GM21367 (cell line): ENCODE measurements around the gene TMOD1.

Experiments
- ATAC-seq: cut with Tn5 transposase; IDR thresholded peaks from one replicate; pipeline ENCODE4 v1.9.1; 2021; ENCODE audit not compliant: unreplicated experiment

The TMOD1 gene

GRCh38 chr9:97632248-97632984 is 130.9 kb downstream of the TMOD1 start:
- peak; percentile 5 for ATAC-seq

DNA sequence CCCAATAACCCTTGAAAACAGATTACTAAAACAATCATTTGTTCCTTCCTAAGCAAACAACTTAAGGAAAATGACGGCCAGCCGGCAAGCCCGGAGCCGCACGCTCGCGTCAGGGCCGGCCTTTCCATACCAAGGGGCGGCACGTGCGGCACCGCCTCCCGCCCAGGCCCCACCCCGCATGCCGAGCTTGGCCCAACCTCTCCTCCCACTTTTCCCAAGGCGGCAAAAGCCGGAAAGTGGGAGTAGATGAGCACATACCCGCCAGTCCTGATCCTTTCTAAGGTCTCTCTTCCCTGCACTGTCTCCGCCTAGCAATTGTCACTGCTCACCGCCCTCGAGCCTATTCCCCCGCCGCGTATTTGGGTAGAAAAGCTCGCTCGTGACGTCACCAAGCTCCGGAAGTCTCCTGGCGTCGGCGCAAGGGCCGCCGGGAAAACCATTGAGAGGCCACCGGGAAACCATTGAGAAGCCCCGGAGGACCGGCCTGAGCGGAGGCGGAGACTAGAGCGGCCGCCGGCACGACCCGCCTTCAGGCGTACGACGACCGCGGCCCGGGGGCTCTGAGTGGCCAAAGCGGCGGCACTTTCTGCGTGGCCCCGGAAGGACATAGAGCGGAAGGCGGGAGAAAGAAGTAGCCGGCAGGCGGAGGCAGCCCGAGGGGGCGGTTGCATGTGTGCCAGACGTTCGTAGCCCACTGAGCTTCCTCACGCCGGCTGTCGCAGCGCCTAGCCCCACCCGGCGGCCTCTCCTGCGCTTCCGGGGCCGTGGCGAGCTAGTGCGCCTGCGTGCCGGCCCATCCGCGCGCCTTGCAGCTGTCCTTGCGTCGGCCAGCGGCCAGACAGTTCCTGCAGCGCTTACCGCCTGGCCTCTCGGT is 131.8 kb downstream of the TMOD1 start, which contains the start of the genes NCBP1 and TSTD2:
NCBP1 (plus strand) TSS at position 837 of the 874 bp plus-strand sequence. CDS start 61 bp downstream, outside the sequence.
TSTD2 (minus strand) TSS at position 384 of the 874 bp plus-strand sequence. CDS start 5,806 bp downstream, outside the sequence.
- peak; percentile 79 for ATAC-seq

DNA sequence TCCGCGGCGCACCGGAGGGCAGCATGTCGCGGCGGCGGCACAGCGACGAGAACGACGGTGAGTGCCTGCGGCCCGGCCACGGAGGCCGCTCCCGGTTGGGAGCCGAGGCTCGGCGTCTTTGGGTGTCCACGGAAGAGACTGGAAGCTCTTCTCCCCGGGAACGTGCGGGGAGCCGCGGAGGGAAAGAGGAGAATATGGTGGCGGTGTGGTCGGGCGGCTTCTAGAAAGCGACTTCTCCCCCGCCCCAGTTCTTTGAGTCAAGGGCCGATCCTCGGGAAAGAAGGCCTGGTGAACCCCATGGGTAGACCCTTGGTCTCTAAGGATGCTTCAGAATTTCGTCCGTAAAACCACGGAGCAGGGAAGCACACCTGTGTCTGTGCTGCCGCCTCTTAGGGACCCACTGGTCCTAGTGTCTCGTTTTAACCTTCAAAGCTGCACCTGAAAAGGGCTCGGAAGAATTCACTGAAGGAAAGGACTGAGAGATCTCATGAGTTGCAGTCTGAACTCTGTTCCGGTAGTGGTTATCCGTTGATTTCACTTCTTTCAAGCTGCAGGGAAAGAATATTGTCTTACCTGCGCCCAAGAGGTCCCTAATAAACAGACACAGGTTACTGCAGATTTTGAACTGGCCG is 132.5 kb downstream of the TMOD1 start:
- ATAC-seq, result no peak

GRCh38 chr9:97635026-97635425 is 133.6 kb downstream of the TMOD1 start:
- ATAC-seq, result no peak

DNA sequence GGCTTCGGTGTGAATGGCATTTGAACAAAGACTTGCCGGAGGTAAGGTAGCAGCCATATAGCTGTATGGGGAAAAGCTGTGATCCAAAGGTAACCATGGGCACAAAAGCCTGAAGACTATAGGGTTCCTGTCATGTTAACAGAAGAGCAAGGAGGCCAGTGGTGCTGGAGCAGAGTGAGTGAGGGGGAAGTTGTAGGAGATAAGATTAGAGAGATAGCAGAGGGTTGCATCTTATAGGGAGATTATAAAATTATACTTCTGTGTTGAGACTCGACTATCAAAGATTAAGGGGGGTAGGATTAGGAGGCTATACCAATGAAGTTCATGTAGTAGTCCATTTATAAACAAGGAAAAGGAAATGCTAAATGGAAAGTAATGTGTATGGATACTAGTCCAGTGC is 135.4 kb downstream of the TMOD1 start:
- ATAC-seq, result no peak

GRCh38 chr9:97638666-97639065 is 137.2 kb downstream of the TMOD1 start:
- no peak for ATAC-seq

DNA sequence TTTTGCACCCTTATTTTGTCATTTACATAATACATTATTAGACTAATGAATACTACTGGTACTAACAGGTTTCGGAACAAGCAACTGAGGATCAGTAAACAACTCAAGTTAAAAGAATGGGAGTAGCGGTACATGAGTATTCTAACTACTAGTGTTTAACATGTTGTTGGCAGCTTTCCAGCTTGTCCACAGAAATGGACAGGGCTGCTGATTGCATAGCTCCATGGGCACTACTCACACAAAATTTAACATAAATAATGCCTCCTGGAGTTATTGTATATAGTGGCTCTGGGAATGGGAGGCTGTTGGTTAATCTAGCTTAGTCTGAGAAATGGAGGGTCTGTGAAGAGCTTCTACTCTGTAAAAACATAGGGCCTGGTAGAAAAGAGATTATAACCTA is 138.9 kb downstream of the TMOD1 start:
- no peak for ATAC-seq

- no peak for ATAC-seq
Observed at GRCh38 chr9:97645720-97646119, 144.3 kb downstream of the TMOD1 start.

DNA sequence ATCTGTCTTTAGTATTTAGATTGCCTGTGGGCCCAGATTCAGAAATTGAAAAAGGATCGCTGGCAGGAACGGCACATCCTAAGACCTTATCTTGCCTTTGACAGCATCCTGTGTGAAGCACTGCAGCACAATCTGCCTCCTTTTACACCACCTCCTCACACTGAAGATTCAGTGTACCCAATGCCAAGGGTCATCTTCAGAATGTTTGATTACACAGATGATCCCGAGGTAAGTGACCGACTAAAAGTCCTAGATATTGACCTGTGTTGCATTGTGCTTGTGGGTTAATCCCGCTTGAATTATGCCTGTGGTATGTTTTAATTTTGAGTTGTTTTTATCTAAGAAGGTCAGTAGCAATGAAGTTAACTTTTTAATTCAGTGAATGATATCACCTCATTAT is 146.5 kb downstream of the TMOD1 start:
- ATAC-seq, result no peak
